DND-41 (cell line): ENCODE measurements around the gene TACR1.

Source experiments
- CTCF ChIP-seq: IDR thresholded peaks from 2 replicates; pipeline ENCODE4 v1.5.1; 2012; ENCODE audit warnings: borderline replicate concordance, low read length, moderate library complexity, mild to moderate bottlenecking; ENCODE audit not compliant: poor library complexity, severe bottlenecking; ENCODE audit errors: extremely low read depth
- EZH2 ChIP-seq: IDR thresholded peaks from 3 replicates; pipeline ENCODE4 v1.6.1; 2012; ENCODE audit warnings: borderline replicate concordance, low read depth, mild to moderate bottlenecking, moderate library complexity, low read length, inconsistent platforms; ENCODE audit not compliant: severe bottlenecking

- TF ChIP-seq CTCF (no peak), EZH2 (no peak)
These were observed 109.8 kb downstream of the TACR1 start for GRCh38 chr2:75089471-75089870.
